H4 (cell line): ENCODE results near the gene C1QTNF7. TPM values are rescaled to one million over a fixed set of nuclear protein-coding genes. Genes with fewer than 3 reads are reported as not detected.

Experiments
- DNase-seq: peaks from one replicate; pipeline ENCODE4 v3.0.0-alpha.2; 2015; ENCODE audit warnings: low spot score
- total RNA-seq: library from RNA; depleted of rRNA; stranded (reverse); fragments of >200 nt; shearing (Covaris generic); gene quantifications from 2 replicates; pipeline ENCODE4 v1.2.3, GENCODE V29; 2014; rRNA removed

The C1QTNF7 gene
- total RNA-seq = not detected in 2 replicates

- DNase-seq = no peak
These were observed at the start of gene C1QTNF7 for GRCh38 chr4:15427701-15428100. TSS of gene C1QTNF7 (plus strand) at chr4:15428033. CDS start at chr4:15435744, 7,711 bp downstream.

- peak; percentile 13 for DNase-seq
These were observed 49.8 kb upstream of the C1QTNF7 start for GRCh38 chr4:15378062-15378461.

GRCh38 chr4:15378493-15378892 is 49.3 kb upstream of the C1QTNF7 start:
- no peak for DNase-seq

- DNase-seq = no peak
These were observed 46.0 kb upstream of the C1QTNF7 start for GRCh38 chr4:15381806-15382338.

- no peak for DNase-seq
These were observed 45.1 kb upstream of the C1QTNF7 start for GRCh38 chr4:15382669-15383273.

- DNase-seq = no peak
These were observed 42.3 kb upstream of the C1QTNF7 start for GRCh38 chr4:15385515-15385914.

- DNase-seq = no peak
These were observed 41.9 kb upstream of the C1QTNF7 start for GRCh38 chr4:15385928-15386327.

- DNase-seq = no peak
These were observed 37.3 kb upstream of the C1QTNF7 start for GRCh38 chr4:15390494-15390893.

GRCh38 chr4:15392053-15392805 is 35.6 kb upstream of the C1QTNF7 start:
- no peak for DNase-seq

GRCh38 chr4:15395311-15395710 is 32.5 kb upstream of the C1QTNF7 start:
- DNase-seq = no peak

GRCh38 chr4:15396157-15396800 is 31.6 kb upstream of the C1QTNF7 start:
- DNase-seq = peak; percentile 54

GRCh38 chr4:15398001-15398400 is 29.8 kb upstream of the C1QTNF7 start:
- DNase-seq = no peak

- no peak for DNase-seq
These were observed 29.1 kb upstream of the C1QTNF7 start for GRCh38 chr4:15398732-15399131.

GRCh38 chr4:15400226-15400625 is 27.6 kb upstream of the C1QTNF7 start:
- DNase-seq = no peak

- peak; percentile 63 for DNase-seq
These were observed 26.7 kb upstream of the C1QTNF7 start for GRCh38 chr4:15400981-15401671.

GRCh38 chr4:15402146-15402545 is 25.7 kb upstream of the C1QTNF7 start:
- no peak for DNase-seq

GRCh38 chr4:15402974-15403373 is 24.9 kb upstream of the C1QTNF7 start:
- DNase-seq = no peak

GRCh38 chr4:15405018-15405417 is 22.8 kb upstream of the C1QTNF7 start:
- DNase-seq = no peak

- no peak for DNase-seq
These were observed 17.1 kb upstream of the C1QTNF7 start for GRCh38 chr4:15410750-15411149.

GRCh38 chr4:15412461-15412860 is 15.4 kb upstream of the C1QTNF7 start:
- DNase-seq = no peak

GRCh38 chr4:15413010-15413622 is 14.7 kb upstream of the C1QTNF7 start:
- no peak for DNase-seq

- no peak for DNase-seq
These were observed 14.2 kb upstream of the C1QTNF7 start for GRCh38 chr4:15413623-15414019.
